HG03097 (cell line): ENCODE measurements around the gene SPPL3.
"Not testable (repeated sequence)": the region's sequence is repeated elsewhere in the genome, so short reads cannot be mapped to it uniquely, and the experiment has no call there.

Experiments
- ATAC-seq: cut with Tn5 transposase; IDR thresholded peaks from one replicate; pipeline ENCODE4 v1.9.1; 2021; ENCODE audit not compliant: unreplicated experiment, low FRiP score

The SPPL3 gene

DNA sequence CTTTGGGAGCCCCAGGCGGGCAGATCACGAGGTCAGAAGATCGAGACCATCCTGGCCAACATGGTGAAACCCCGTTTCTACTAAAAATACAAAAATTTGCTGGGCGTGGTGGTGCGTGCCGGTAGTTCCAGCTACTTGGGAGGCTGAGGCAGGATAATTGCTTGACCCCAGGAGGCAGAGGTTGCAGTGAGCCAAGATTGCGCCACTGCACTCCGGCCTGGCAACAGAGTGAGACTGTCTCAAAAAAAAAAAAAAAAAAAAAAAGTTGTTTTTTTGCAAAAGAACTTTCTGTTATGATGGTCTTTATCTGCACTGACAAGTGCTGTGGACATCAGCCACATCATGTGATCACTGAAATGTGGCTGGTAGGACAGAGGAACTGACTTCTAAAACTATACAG is 111.7 kb downstream of the SPPL3 start:
- ATAC-seq, result not testable (repeated sequence)

DNA sequence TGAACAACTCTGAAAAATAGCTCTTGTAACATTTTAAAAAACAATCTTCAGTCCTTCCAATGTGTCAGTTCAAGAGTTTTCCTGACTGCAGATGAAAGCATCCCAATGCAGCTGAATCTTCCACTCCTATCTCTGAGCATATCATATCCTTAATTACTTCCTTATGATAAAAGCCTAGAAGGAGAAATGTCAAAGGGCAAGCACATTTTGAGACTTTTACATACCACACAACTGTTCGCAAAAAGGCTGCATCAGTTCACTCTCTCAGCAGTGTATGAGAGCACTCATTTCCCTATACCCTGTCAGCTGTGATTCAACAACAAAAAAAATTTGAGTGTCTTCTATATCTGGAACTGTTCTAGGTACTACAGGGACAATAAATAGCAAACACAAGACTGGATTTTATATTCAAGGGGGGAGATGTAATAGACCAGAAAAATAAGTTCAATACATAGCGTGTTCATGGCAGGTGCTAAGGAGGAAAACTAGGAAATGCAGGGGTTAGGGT is 112.4 kb downstream of the SPPL3 start:
- no peak for ATAC-seq

DNA sequence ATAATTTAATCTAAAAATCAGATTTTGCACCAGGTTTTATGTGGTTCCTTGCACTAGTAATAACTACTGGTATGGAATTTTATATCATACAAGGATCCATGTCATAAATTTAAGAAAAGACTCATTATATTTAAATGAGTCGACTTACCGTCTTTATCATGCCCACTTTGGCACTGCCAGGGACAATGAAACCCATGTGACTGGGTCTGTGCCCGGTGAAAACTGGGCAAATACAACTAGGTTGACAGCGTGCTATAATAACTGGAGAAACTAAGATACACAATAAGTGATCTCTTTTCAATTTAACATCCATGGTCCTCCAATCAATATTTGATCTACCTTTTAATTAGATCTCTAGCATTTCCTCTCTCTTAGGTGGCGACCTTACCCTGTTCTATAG is 114.0 kb downstream of the SPPL3 start:
- ATAC-seq, result no peak

DNA sequence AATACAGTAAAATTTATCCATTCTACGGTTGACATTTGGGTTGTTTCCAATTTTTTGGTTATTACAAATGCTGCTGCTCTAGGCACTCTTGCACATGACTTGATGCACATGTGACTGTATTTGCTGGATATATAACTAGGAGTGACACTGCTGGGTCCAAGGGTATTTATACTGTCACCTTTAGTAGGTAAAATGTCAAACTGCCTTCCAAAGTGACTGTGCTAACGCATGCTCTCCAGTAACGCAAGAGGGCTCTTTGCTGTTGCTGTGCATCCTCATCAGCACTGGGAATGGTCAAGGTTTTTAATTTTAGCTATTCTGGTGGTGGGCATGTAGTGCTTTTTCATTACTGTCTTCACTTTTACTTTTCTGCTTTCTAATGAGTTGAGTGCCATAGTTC is 116.3 kb downstream of the SPPL3 start:
- ATAC-seq, result no peak

DNA sequence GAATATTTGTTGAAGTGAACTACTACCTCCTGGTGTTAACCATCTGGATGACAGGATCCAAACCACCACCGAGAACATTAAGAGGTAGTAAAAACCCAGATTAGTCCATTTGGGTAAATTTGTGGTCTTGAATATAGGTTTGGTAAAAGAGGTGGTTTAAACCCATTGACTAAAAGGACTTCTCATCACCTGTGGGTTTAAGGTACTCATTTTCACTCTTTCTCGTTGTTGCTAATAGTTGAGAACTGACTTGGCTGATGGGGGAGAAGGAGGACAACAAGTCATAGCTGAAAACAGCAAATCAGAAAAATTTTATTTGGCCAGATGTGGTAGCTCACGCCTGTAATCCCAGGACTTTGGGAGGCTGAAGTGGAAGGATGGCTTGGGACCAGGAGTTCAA is 119.4 kb downstream of the SPPL3 start:
- ATAC-seq, result no peak

DNA sequence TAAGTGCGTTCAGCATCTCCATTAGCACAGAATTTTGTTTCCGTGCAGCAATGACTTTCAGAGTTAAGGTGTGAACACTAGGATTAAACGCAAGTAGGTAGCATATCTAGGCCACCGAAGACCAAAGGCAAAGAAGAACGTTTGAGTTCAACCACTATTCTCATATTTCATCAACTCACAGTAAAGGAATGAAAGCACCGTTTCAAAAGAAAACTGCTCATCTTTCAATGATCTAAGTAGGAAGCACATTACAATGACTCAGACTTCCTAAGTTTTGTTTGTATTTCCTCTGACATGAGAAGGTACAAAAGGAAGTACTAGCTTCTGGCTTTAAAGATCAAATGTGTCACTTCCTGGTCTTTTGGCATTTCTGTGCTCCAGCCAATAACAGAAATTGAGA is 121.0 kb downstream of the SPPL3 start:
- ATAC-seq, result no peak

DNA sequence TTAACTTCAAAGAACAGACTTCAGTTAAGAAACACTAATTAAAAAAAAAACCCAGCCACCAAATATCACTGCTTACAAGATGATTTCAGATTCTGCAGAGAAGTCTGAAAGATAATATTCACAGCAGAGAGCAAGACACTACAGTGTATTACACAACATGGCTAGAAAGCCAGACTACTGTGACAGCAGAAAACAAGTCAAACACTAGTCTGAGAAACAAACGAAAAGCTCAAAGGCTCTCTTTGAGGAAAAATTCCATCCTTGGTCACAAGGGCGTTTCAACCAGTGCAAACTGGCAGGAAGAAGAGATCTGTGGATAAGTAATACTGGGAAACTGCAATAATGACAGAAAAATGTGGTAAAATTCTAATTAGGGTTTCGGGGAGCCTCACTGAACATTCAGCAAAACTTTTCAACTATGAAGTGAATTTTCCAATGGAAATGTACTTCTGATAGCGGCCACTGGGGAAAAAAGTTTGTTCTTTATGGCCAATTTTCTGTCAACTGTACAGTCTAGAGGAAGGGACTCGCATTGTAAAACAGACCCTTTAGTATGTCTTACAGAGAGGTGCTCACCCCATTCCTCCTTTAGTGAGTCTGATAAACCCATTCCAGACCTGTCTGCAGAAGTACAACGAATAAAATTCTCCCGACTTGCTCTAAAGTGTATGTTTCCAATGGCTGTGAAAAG is 128.2 kb downstream of the SPPL3 start:
- no peak for ATAC-seq

DNA sequence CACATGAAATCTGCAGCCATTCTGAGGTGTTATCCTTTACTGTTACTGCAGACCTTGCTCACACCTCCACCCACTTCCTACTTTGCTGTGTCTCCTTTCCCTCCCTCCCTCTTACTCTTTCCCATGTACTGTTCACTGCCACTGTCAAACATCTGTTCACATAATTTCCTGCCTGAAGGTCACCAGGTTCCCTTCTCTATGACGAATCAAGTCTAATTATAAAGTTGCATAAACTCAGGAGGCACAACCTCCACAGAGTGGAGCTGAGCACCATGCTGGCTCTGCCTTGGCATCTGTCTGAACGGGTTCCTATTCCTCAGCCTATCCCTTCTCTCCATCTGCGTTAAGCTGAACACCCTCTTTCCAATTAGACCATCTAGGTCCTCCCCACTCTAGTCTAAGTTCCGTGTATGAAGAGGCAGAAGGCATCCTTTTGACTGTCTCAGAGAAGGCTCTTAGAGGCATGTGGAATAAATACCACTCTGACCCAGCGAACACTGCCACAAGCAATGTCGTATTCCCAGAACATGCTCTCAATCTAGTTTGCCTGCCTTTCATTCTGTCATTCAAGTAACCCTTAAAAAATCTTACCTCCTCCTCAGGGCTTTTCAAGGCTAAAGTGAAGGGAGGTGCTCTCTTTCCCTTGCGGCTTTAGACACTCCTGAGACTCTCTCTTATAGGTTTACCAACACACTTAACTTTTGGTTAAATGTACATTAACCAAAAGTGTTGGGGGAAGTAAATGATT is 129.8 kb downstream of the SPPL3 start:
- ATAC-seq, result no peak

DNA sequence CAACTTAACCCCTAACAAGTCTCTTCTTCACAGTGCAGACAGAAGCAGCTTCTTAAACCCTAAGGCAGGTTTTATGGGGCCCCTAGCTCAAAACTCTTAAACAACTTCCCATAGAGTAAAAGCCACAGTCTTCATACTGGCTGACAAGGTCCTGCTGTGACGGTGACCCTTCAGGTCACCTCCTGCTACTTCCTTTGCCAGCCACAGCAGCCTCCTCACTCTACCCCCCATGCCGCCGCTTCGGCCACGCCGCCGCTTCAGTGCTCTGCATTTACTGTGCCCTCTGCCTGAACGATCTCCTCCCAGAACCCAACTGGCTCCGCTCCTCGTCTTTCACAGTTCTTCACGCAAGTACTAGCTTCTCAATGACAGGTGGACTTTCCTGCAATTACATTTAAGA is 133.1 kb downstream of the SPPL3 start:
- ATAC-seq, result no peak

DNA sequence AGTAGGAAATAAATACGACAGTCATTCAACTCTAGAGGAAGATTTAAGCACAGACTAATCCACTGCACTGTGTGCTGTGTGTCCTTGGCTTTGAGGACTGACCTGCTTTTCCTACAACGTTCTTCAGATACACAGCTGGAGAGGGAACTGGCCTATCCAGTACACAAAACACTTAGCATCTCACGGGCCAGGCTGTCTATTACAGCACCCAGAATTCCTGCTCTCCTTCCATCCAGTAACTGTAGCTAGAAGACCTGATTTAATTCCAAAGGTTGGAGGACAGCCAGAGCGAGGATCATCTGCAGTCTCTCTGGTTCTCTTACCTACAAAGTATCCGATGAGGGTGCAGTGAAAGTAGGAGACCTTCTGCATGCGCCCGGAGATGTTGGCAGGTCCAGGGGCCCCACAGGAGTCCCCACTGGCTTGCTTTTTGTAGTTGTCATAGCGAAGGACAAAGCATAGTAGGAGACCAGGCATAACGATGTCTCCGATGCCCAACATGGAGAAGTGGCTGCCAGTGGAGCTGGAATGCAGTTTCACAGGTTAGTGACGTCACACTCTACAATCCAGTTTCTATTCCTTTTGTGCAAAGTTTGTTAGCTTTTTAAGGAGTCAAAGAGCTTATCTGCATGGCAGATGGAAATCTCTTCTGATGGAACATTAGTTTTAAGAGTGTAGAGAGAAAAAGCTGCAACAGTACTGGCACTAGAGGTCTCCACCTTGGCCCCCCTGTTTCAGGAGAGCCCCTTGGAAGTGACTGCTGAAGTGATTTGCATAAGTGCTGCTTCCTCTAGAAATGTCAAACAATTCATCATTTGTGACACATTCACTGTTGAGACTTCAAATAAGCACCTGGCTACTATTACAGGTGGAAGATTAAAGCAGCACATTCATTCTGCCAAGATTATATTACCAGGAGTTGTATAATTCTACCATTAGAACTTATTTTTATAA is 136.8 kb downstream of the SPPL3 start:
- no peak for ATAC-seq

DNA sequence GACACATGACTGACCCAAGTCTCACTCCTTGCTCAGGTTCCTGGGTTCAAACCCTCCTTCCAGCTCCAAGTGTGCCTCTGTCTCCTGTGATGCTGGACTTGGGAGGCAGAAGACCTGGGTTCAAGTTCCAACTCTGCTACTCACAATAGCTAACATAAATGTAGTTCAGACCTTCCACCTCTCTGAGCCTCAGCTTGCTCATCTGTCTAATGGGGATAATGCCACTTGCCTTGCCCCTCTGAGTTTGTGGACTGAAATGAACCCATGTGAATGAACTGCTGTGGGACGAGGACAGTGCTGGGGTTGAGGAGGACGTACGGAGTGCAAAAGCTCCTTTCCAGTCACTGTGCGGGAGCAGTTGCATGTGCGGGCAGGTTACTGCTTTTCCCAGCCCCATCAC is 137.6 kb downstream of the SPPL3 start:
- ATAC-seq, result no peak

DNA sequence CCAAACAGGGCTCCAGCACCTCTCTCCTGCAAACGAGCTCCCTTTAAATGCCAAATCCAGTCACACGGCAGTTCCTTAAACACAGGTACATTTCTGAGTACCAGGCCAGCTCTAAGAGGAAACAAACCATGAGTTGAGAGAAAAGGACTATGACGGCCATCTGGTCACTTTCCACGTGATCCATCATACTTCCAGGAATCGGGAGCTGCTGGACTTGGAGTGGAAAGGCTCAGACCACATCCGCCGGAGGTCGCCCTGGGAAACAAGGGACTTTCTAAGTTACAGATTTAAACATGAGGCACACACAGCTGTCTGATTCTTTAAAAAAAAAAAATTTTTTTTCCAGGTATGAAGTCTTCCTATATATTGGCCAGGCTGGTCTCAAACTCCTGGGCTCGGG is 139.3 kb downstream of the SPPL3 start:
- ATAC-seq, result no peak

DNA sequence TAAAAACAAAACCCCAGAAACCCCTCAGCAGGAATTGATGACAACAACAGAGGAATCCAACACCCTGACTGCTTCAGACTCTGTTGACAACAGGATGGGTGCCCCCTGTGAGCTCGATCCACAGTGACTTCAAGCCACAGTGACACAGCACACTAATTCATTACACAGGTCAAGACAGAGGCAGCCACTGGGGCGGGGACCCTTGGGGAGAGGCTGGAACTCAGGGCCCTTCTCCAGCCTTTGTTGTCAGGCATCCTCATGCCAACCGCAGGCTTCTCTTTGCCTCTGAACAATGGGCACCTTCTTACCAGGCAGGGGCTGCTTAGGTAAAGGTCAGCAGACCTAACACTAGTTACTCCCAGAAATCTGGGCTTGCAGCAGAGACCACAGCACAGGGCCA is 140.9 kb downstream of the SPPL3 start:
- ATAC-seq, result no peak

DNA sequence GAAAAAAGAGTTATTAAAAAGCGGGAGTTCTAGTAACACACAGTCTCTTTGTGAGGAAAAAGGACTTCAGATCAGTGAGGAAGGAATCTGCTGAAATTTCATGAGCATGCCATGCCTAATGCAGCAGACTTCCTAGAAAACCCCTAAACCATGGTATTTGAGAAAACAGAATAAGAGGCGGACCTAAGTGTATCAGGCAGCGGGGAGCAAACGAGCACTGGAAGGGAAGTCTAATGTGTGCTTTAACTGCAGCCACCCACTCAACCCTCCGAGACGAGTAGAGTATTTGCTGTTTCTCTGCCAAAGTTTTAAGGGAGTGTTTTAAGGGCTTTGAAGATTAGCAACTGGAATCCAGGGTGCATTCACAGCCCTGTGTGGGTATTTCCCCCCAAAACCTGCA is 142.1 kb downstream of the SPPL3 start:
- no peak for ATAC-seq

DNA sequence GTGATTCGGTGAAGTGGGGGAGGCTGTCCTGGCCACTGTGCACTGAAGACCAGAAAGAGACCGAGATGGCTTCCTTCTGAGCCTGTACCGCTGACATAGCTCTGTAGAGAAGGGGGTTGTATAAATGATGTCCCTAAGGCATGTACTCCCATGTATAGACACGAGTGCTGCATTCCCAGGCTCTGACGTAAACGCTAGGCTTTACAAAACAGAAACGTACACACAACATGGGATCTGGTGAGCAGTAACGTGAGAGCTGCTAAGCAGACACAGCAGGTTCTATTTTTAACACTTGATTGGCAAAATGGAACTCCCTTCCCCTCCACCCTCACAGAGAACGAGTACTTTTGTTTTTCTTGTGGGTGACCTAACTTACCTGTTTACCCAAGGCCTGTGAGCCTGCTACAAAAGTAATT is 142.6 kb downstream of the SPPL3 start:
- no peak for ATAC-seq

DNA sequence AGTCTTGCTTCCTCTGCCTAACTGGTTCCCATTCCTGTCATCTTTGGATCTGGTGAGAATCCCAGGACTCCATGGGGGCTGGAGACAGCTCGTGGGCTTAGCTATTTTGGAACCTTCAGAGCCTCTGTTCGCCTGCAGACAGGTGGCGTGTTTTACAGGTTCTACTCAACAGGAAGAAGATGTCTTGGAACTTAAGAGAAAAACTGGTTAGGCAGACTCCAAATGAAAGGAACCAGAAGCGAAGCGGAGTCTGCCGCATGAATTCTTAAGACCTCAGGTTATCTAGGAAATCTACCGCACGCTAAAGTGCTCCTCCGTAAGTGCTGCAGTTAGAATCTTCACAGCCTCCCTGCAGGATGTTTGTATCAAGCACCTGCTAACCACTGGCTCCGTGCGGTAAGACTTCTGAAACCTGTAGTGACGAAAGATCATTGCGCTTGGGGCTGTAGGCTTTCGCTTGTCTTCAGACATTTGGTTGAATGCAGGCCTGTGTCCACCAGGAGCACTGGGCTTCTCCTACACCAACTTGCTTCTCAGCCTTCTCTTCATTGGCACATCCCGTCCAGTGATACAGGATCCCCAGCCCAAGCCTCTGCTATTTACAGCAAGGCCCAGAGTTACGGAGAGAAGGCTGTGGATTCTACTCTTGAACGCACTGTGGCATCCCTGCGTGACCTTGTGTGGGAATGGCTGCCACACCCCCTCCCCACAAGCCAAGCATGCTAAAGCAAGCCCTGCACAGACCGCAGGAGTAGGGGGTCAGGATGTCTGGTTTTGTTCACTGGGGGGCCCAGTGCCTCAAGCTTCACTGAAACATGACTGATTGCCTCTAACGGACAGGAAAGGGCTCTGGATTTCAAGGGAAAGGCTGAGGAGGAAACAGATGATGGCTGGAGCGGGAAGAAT is 143.6 kb downstream of the SPPL3 start:
- no peak for ATAC-seq

DNA sequence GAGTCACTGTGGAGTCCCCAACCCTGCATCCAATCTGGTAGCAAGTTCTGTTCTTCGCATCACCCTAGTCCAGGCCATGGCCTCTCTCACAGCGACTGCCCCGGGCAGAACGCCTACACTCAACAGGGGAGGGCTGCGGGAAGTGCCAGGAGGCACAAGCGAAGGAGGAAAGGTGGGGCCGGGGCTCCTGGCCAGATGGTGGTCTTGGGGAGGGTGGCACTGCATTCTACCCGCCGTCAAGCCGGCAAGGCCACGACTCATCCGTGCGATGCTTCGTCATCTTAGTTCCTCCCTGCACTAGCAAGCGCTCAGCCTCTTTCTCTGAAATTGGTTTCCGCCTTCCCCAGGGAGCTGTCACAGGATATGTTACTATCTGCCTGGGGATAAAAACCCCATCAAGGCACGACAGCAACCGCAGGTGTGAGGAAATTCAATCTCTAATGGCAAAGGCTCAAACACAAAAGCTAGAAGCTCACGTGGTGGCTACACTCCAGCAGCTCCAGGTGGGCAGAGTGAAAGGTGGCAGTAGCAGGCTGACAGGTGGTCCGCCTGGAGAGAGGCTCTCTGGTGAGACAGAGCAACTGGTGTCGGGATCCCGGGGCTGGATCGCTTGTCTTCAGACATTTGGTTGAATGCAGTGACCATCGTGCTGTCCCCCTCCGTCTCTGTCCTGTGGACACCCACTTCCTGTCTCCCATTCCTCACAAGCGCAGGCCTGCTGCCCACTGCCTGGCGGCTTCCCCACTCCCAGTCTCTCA is 144.4 kb downstream of the SPPL3 start:
- ATAC-seq, result no peak

DNA sequence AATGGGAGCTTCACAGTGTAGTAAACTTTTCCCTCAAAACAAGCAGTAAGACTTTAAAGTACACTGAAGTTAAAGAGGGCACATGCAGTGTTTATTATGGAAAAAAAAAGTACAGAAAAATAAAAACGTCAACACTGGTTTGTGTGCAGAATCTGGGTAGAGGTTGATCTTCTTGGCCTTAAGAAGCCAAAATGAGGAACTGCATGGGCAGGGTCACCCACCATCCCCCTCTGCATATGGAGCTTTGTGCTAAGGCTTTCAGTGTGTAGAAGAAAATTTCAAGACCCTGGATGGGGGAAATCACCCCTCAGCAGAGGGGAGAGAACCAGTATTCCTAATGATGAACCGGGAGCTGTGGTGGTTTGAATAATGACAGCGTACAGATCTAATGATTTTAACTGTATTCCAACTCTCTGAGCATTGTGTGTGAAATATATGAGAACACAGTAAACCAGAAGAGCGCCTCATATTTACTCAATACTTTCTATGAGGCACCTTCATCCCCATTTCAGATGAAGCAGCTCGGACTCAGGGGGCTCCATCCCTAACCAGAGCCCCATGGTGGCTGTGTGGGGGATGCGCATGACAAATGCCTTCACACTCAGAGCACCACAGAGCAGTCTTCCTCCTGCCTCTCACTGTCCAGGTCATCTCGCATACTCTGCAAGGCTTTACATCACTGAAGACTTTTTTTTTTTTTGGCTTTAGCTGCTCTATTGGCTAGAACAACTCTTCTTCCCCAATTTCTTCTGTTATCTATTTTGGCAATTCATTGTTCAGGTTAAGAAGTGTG is 145.2 kb downstream of the SPPL3 start:
- no peak for ATAC-seq

DNA sequence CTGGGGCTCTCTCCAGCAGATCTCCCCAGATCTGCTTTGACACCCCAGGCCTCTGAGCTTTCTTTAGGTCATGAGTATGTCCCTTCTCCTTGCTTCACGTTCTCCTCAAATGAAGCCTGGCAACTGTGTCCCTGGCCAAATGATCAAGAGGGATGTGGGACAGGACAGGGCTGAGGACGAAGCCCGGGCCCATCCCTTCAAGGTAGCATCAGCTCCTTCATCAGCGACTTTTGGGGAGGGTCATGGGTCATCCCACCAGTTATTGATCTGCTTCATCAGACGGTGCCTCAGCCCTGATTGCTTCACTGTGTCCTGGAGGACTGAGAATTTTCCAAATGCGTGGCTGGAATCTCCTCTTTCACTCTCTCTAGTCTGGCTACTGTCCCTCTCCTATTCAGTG is 146.2 kb downstream of the SPPL3 start:
- no peak for ATAC-seq
